NCI-H2081 treated with DMSO at 0.1 percent for 48 hours (cell line): ENCODE measurements around the gene VEPH1.
A peak's percentile ranks its signal among the peaks of the same experiment; 100 is the strongest.

Source experiments
- DNase-seq: peaks from one replicate; lab custom pipeline; 2025; lab: John Stamatoyannopoulos, UW

Gene VEPH1

DNA sequence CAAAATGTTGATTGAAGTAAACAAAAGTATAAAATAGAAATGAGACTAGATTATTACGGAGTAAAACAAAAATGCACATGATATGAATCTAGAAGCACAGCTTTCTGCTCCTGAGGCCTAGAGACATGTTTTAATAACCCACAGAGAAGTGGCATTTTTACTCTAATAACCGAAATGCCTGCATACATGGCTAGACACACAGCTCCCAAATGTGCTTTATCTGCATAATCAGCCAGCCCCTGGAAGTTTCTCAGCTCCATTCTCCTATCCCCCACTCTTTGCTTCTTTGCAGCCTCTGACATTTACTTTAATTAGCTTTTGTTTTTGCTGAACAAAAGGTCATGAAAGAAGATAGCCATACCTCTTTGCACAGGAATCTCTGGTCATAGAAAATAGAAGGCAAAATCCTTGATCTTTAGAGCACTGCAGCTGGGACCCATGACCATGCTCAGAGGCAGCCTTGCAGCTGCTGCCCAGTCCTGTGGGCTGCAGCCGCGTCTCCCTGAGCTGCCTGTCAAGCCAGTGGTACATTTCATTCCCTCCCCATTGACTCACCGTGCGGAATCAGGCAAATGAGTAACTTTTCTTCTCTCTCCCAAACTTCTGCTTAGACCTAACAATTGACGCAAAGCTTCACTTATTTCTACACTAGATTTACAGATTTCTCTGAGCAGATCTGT lies at the start of gene VEPH1:
Gene VEPH1, minus strand, starts transcription at position 501 of the 680 bp plus-strand sequence. CDS start 8,067 bp downstream, outside the sequence.
- DNase-seq = no peak

DNA sequence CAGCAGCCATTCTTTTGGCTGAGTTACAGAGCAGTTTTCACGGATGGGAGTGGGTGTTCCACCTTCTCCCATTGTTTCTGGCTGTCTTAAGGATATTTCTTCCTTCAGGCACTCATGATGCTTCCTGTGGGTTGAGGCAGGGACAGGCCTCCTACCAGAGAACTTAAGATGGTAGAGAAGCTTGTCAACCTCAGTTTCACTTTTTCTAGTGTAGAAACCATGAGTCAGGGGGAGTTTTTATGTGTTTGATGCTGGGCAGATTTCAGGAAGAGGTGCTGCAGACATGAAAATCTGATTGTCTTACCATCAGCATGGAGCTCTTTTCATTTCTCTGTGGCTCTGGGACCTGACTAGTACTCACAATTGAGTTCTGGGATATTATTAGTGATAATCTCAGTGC lies 48.7 kb upstream of the VEPH1 start:
- no peak for DNase-seq

DNA sequence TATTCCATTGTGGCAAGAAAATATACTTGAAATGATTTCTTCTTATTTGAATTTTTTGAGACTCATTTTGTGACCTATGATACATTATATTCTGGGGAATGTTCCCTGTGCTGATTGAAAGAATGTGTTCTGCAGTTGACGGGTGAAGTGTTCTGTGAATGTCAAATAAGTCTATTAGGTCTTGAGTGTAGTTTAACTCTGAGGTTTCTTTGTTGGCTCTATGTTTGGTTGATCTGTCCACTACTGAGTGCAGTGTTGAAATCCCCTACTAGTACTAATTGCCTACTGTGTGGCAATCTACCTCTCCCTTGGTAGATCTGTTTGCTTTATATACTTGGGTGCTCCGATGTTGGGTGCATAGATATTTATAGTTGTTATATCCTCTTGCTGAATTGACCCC lies 46.3 kb upstream of the VEPH1 start:
- DNase-seq = no peak

DNA sequence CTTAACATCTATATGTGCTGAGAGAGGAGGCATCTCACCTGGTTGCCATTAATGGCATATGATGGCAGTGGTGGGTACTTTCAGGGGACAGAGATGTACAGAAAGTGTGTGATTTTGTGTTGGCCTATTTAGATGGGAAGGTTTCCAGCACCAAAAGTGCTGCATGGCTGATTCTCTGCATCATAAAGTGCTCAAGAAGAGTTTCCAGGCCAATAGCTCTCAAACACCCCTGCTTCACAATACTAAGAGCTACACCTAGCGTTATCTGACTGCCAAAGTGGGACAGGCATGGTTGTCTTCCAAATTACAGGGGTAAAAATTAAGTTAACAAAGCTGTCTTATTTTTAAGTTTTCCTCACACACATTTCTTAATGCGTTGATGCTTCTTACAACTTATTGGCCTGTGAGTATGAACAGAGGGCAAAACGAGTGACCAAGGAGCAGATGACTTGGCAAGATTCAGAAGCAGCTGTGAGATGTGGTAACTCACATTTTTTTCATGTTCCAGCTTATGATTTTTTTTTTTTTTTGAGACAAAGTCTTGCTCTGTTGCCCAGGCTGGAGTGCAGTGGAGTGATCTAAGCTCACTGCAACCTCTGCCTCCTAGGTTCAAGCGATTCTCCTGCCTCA lies 41.4 kb upstream of the VEPH1 start:
- no peak for DNase-seq

GRCh38 chr3:157543501-157544035 lies 40.4 kb upstream of the VEPH1 start:
- DNase-seq = no peak

DNA sequence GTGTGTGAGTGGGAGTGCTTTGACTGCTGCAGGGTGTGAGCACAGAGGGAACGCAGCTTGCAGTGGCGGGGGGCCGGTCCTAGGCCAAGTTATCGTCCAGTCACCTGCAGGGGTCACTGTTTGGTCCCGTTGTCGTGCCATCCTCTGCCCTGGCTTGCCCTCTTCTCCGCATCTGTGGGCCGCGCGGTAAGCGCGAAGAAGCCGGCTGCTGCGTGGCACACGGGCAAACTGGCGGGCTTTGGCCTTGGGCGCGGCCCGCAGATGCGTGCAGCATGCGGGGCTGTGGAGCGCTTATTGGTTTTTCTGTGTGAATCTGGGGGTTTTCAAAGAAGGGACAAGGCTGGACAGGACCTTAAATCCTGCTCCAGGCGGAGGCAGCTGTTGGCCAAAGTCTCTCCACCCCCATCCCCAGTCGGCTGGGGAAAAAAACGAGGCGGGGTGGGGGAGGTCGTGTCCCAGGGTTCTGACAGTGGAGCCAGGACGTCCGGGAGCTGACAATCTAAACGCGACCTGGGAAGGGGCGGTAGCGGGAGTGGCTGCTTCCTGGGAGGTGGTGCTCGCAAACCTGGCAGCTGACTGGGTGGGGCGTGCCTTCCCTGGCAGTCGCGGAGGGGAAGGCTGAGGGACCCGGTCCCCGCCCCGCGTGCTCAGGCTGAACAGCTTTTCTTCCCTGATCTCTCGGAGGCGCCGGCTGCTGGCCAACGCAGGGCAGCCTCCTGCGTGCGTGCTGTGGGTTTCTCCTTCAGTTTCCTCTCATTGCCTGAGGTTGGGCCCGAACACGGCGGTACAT lies 39.7 kb upstream of the VEPH1 start:
- no peak for DNase-seq

DNA sequence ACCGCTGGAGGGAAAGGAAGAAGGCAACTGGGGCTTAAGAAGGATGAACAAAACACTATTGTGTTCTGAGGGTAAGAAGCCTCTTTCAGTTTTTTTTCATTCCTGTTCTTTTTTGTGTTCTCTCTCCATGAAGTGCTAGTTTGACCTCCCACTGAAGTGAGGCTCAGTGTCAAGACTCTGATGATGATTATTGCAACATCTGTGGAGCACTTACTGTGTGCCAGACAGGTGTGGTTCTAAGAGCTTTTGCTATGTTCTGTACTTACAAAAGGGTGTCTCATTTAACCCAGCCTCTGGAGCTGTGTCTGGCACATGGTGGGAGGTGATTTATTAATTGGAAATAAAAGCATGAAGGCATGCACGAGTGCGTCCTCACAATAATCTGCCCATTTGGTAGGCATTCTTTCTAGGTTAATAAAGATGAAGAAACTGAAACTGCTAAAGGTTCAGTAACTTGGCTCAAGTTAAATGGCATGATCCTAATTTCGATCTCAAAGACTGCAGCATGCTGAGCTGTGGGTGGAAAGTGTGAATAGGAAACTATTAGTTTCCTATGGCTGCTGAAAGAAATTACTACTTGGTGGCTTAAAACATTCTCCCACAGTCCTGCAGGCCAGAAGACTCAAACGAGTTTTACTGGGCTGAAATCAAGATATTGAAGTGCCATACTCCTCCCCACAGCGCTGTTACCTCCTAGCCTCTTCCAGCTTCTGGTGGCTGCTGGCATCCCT lies 38.5 kb upstream of the VEPH1 start:
- DNase-seq = no peak

DNA sequence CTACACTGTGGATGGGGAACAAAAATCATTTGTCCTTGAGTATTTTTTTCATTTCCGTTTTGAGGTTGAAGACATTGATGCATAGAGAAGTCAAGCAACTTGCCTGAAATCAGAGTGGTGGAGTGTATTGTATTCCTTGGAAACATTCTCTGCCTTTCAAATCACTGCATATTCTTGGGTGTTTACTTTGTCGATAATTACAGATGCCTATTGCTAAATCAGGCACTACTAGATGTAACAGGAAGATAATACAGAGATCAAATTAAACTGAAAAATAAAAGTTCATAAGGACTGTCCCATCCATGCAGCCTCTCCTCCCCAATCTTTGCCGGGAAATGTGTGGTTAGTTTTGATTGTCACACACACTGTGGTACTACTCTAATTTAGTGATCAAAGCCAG lies 37.4 kb upstream of the VEPH1 start:
- DNase-seq = no peak

GRCh38 chr3:157535667-157536066 lies 32.5 kb upstream of the VEPH1 start:
- no peak for DNase-seq

DNA sequence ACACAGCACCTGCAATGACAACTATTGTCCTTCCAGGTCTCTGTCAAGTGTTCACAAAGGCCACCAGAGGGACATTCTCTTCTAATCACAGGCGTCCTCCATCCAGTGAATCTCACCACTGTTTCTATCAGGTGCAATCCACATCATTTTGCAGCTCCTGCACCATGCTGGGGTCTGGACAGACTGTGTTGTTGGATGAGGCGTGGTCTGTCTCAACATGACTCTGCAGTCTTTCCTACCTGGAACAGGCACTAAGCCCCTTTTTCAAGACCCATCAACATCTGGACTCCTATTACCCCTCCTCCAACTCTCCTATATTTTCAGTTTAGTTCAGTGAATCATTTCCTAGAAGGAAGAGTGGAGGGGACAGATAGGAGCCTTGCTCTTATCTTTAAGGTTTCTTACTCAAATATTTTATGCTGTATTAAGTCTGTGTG lies 31.5 kb upstream of the VEPH1 start:
- no peak for DNase-seq

- no peak for DNase-seq
These were observed 30.3 kb upstream of the VEPH1 start for GRCh38 chr3:157533298-157534070.

- peak; percentile 67 for DNase-seq
These were observed 29.5 kb upstream of the VEPH1 start for GRCh38 chr3:157532529-157533297.

DNA sequence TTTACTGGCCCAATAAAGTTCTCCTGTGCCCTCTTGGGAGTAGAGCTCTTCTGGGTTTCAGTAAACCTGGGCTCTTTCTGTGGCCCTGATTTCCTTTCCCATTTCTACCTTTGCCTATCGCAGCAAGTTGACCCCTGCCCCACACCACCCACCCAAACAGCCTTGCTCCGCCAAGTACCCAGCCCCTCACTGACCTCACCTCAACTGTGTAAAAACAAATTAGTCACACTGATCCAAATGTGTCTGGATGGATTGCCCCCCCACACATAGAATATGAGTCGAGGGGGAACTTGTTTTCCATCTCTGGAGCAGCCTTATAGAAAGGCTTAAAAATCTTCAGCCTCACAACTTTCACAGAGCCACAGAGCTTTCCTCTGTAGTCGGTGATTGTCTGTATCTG lies 28.6 kb upstream of the VEPH1 start:
- DNase-seq = no peak

GRCh38 chr3:157531301-157531660 lies 28.1 kb upstream of the VEPH1 start:
- no peak for DNase-seq

GRCh38 chr3:157530637-157531300 lies 27.6 kb upstream of the VEPH1 start:
- no peak for DNase-seq

DNA sequence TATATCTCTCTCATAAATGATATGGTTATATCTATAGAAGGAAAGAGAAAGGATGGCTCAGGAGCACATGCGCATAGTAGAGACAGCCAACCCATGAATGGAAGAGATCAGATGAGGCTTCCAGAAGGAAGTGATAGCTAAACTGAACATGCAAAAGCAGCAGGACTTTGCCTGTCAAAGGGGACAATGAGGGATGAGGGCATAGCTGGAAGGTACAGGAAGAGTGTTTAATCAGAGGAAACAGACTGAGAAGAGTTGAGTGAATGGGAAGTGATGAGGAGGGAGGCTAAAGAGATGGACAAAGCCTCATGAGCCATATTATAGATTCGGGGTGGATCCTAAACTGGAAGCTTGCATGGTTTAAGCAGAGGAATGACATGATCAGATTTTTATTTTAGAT lies 26.5 kb upstream of the VEPH1 start:
- no peak for DNase-seq

GRCh38 chr3:157529085-157529484 lies 25.9 kb upstream of the VEPH1 start:
- DNase-seq = no peak

- DNase-seq = no peak
These were observed 24.1 kb upstream of the VEPH1 start for GRCh38 chr3:157527131-157527881.

- DNase-seq = no peak
These were observed 22.8 kb upstream of the VEPH1 start for GRCh38 chr3:157526036-157526435.
